ENCODE data around the gene ZSCAN5C.

DNA sequence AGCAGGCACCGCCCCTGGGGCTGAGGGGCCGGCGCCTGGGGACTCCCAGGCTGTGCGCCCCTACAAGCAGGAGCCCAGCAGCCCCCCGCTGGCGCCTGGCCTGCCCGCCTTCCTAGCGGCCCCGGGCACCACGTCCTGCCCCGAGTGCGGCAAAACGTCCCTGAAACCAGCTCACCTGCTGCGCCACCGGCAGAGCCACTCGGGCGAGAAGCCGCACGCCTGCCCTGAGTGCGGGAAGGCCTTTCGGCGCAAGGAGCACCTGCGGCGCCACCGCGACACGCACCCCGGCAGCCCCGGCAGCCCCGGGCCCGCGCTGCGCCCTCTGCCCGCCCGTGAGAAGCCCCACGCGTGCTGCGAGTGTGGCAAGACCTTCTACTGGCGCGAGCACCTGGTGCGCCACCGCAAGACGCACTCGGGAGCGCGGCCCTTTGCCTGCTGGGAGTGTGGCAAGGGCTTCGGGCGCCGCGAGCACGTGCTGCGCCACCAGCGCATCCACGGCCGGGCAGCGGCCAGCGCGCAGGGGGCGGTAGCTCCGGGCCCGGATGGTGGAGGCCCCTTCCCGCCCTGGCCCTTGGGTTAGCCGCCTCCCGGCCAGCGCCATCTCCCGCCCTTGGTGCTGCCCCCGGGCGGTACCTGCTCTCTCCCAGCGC is 42.3 kb upstream of the ZSCAN5C start:
- no peak for TF ChIP-seq EZH2 (IDR thresholded peaks at IDR 0.05; ENCODE audit: low read length)
- TF ChIP-seq, protein P1, sequence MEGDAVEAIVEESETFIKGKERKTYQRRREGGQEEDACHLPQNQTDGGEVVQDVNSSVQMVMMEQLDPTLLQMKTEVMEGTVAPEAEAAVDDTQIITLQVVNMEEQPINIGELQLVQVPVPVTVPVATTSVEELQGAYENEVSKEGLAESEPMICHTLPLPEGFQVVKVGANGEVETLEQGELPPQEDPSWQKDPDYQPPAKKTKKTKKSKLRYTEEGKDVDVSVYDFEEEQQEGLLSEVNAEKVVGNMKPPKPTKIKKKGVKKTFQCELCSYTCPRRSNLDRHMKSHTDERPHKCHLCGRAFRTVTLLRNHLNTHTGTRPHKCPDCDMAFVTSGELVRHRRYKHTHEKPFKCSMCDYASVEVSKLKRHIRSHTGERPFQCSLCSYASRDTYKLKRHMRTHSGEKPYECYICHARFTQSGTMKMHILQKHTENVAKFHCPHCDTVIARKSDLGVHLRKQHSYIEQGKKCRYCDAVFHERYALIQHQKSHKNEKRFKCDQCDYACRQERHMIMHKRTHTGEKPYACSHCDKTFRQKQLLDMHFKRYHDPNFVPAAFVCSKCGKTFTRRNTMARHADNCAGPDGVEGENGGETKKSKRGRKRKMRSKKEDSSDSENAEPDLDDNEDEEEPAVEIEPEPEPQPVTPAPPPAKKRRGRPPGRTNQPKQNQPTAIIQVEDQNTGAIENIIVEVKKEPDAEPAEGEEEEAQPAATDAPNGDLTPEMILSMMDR (optimal IDR thresholded peaks at IDR 0.05 in 1 of 3, IDR thresholded peaks at IDR 0.05 in 1 of 3, conservative IDR thresholded peaks at IDR 0.05 in 1 of 3; ENCODE audit: extremely low read depth in 1 of 3, insufficient read depth in 2 of 3, low read length in 3 of 3) = no peak
